ENCODE measurements around the gene JARID2.

GRCh38 chr6:15308435-15309213 lies 62.8 kb downstream of the JARID2 start:
- TF ChIP-seq, protein P1, sequence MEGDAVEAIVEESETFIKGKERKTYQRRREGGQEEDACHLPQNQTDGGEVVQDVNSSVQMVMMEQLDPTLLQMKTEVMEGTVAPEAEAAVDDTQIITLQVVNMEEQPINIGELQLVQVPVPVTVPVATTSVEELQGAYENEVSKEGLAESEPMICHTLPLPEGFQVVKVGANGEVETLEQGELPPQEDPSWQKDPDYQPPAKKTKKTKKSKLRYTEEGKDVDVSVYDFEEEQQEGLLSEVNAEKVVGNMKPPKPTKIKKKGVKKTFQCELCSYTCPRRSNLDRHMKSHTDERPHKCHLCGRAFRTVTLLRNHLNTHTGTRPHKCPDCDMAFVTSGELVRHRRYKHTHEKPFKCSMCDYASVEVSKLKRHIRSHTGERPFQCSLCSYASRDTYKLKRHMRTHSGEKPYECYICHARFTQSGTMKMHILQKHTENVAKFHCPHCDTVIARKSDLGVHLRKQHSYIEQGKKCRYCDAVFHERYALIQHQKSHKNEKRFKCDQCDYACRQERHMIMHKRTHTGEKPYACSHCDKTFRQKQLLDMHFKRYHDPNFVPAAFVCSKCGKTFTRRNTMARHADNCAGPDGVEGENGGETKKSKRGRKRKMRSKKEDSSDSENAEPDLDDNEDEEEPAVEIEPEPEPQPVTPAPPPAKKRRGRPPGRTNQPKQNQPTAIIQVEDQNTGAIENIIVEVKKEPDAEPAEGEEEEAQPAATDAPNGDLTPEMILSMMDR (IDR thresholded peaks at IDR 0.05; ENCODE audit: low read length) = no peak
- TF ChIP-seq EZH2 (IDR thresholded peaks at IDR 0.05; ENCODE audit: borderline replicate concordance, low read length) = no peak

Measured in OCI-LY1 (cell line).